Neural cell (in vitro differentiated cells): Measurements from ENCODE around the gene TOM1L1. TPM values are rescaled to one million over a fixed set of nuclear protein-coding genes. Genes with fewer than 3 reads are reported as not detected.

ENCODE experiments used
- H2AFZ ChIP-seq: fragments of 200-600, 300-800 bp; sonication (generic), shearing (Covaris generic); 2 replicates; pipeline ENCODE4 v1.6.0; 2014; ENCODE audit warnings: low read depth, mild to moderate bottlenecking, antibody characterized with exemption, low read length, moderate library complexity
- H3F3A ChIP-seq: fragments of 200-600 bp; shearing (Covaris generic); 2 replicates; pipeline ENCODE4 v1.6.1; 2016; ENCODE audit warnings: mild to moderate bottlenecking, moderate library complexity, mixed read lengths, antibody characterized with exemption, low read length; ENCODE audit not compliant: insufficient read depth, poor library complexity, severe bottlenecking
- H3K27ac ChIP-seq: fragments of 200-600, 300-800 bp; sonication (generic), shearing (Covaris generic); 2 replicates; pipeline ENCODE4 v1.5.1; 2014; ENCODE audit warnings: mild to moderate bottlenecking, low read length, moderate library complexity
- H3K27me3 ChIP-seq: fragments of 300-800, 200-600 bp; sonication (generic), shearing (Covaris generic); 2 replicates; pipeline ENCODE4 v1.6.0; 2014; ENCODE audit warnings: mild to moderate bottlenecking, low read depth, low read length, moderate library complexity; ENCODE audit not compliant: insufficient read depth
- H3K36me3 ChIP-seq: fragments of 300-800, 200-600 bp; sonication (generic), shearing (Covaris generic); 2 replicates; pipeline ENCODE4 v1.5.1; 2014; ENCODE audit warnings: mild to moderate bottlenecking, antibody characterized with exemption, low read length, moderate library complexity; ENCODE audit not compliant: insufficient read depth
- H3K4me2 ChIP-seq: fragments of 300-800, 200-600 bp; sonication (generic), shearing (Covaris generic); 2 replicates; pipeline ENCODE4 v1.6.0; 2014; ENCODE audit warnings: mild to moderate bottlenecking, low read length
- H3K4me3 ChIP-seq: fragments of 300-800, 200-600 bp; sonication (generic), shearing (Covaris generic); 2 replicates; pipeline ENCODE4 v1.5.1; 2014; ENCODE audit warnings: mild to moderate bottlenecking, low read length, moderate library complexity
- H3K79me2 ChIP-seq: fragments of 200-600 bp; shearing (Covaris generic); replicated peaks from 2 replicates; pipeline ENCODE4 v1.6.0; 2014; ENCODE audit warnings: mild to moderate bottlenecking, low read length, moderate library complexity; ENCODE audit not compliant: insufficient read depth
- H3K9ac ChIP-seq: fragments of 300-800, 200-600 bp; sonication (generic), shearing (Covaris generic); 2 replicates; pipeline ENCODE4 v1.6.1; 2016; ENCODE audit warnings: mild to moderate bottlenecking, low read length, mixed read lengths
- H3K9me2 ChIP-seq: fragments of 200-600 bp; shearing (Covaris generic); 2 replicates; pipeline ENCODE4 v1.6.1; 2016; ENCODE audit warnings: mild to moderate bottlenecking, low read length, mixed read lengths; ENCODE audit not compliant: insufficient read depth
- H3K9me3 ChIP-seq: fragments of 200-600, 300-800 bp; sonication (generic), shearing (Covaris generic); 2 replicates; pipeline ENCODE4 v1.6.1; 2016; ENCODE audit warnings: mild to moderate bottlenecking, mixed run types, low read length, moderate library complexity, mixed read lengths
- H4K20me1 ChIP-seq: fragments of 200-600 bp; shearing (Covaris generic); 2 replicates; pipeline ENCODE4 v1.6.1; 2016; ENCODE audit warnings: mild to moderate bottlenecking, mixed run types; ENCODE audit not compliant: insufficient read depth
- CTCF ChIP-seq: fragments of 450-650 bp; IDR thresholded peaks from 2 replicates; pipeline ENCODE4 v1.5.1; 2014; ENCODE audit warnings: antibody characterized with exemption, mild to moderate bottlenecking, moderate library complexity; ENCODE audit not compliant: poor library complexity, severe bottlenecking
- EP300 ChIP-seq: fragments of 450-650 bp; conservative IDR thresholded peaks from 2 replicates; pipeline ENCODE4 v1.6.1; 2014; ENCODE audit warnings: antibody characterized with exemption, mild to moderate bottlenecking, moderate library complexity; ENCODE audit not compliant: poor library complexity, severe bottlenecking
- EZH2 ChIP-seq: fragments of 200-600, 300-800 bp; shearing (Covaris generic), sonication (generic); IDR thresholded peaks from 2 replicates; pipeline ENCODE4 v1.6.1; 2014; ENCODE audit warnings: antibody characterized with exemption, low read length, borderline replicate concordance, mild to moderate bottlenecking; ENCODE audit not compliant: insufficient read depth, poor library complexity, severe bottlenecking
- MXI1 ChIP-seq: fragments of 450-650 bp; conservative IDR thresholded peaks from 2 replicates; pipeline ENCODE4 v1.6.1; 2014; ENCODE audit warnings: antibody characterized with exemption, mild to moderate bottlenecking; ENCODE audit not compliant: poor library complexity, severe bottlenecking
- POLR2AphosphoS5 ChIP-seq: IDR thresholded peaks from 2 replicates; pipeline ENCODE4 v1.6.1; 2012
- RAD21 ChIP-seq: fragments of 450-650 bp; conservative IDR thresholded peaks from 2 replicates; pipeline ENCODE4 v1.6.1; 2014; ENCODE audit warnings: antibody characterized with exemption, mild to moderate bottlenecking, moderate library complexity
- SMC3 ChIP-seq: fragments of 450-650 bp; conservative IDR thresholded peaks from 2 replicates; pipeline ENCODE4 v1.6.1; 2014; ENCODE audit warnings: antibody characterized with exemption, mild to moderate bottlenecking, moderate library complexity; ENCODE audit not compliant: poor library complexity
- TAF1 ChIP-seq: IDR thresholded peaks from 2 replicates; pipeline ENCODE4 v1.6.1; 2012; ENCODE audit warnings: low read depth
- polyA plus RNA-seq: library from polyadenylated mRNA; depleted of rRNA; stranded (reverse); fragments of >200 nt; gene quantifications from 2 replicates; pipeline ENCODE4 v1.2.3, GENCODE V29; 2014
- TF ChIP-seq, protein P1 (sequence below): IDR thresholded peaks from 2 replicates; pipeline ENCODE4 v1.6.1; 2012; ENCODE audit warnings: borderline replicate concordance

The TOM1L1 gene
- polyA plus RNA-seq, 1 donor from 2014 or later = 13.6 TPM

GRCh38 chr17:54881255-54881972 lies 19.2 kb upstream of the TOM1L1 start:
- Histone ChIP-seq H3F3A (no peaks in the 10 kb centered on the region), H3K9ac (no peak overlapping the region)

GRCh38 chr17:54882371-54882770 lies 18.3 kb upstream of the TOM1L1 start:
- H4K20me1 ChIP-seq = no peaks in the 10 kb centered on the region
- no peaks in the 10 kb centered on the region for H3F3A ChIP-seq
- H3K36me3 ChIP-seq = no peaks in the 10 kb centered on the region
- no peak overlapping the region for H2AFZ ChIP-seq
- H3K9me2 ChIP-seq = no peaks in the 10 kb centered on the region
- H3K4me3 ChIP-seq = no peak overlapping the region
- no peak overlapping the region for H3K9ac ChIP-seq
- H3K79me2 ChIP-seq = no peaks in the 10 kb centered on the region
- no peaks in the 10 kb centered on the region for H3K27me3 ChIP-seq
- no peak overlapping the region for H3K27ac ChIP-seq
- no peaks in the 10 kb centered on the region for H3K9me3 ChIP-seq
- H3K4me2 ChIP-seq = no peak overlapping the region
- no peak for TF ChIP-seq TAF1
- TF ChIP-seq, protein P1, sequence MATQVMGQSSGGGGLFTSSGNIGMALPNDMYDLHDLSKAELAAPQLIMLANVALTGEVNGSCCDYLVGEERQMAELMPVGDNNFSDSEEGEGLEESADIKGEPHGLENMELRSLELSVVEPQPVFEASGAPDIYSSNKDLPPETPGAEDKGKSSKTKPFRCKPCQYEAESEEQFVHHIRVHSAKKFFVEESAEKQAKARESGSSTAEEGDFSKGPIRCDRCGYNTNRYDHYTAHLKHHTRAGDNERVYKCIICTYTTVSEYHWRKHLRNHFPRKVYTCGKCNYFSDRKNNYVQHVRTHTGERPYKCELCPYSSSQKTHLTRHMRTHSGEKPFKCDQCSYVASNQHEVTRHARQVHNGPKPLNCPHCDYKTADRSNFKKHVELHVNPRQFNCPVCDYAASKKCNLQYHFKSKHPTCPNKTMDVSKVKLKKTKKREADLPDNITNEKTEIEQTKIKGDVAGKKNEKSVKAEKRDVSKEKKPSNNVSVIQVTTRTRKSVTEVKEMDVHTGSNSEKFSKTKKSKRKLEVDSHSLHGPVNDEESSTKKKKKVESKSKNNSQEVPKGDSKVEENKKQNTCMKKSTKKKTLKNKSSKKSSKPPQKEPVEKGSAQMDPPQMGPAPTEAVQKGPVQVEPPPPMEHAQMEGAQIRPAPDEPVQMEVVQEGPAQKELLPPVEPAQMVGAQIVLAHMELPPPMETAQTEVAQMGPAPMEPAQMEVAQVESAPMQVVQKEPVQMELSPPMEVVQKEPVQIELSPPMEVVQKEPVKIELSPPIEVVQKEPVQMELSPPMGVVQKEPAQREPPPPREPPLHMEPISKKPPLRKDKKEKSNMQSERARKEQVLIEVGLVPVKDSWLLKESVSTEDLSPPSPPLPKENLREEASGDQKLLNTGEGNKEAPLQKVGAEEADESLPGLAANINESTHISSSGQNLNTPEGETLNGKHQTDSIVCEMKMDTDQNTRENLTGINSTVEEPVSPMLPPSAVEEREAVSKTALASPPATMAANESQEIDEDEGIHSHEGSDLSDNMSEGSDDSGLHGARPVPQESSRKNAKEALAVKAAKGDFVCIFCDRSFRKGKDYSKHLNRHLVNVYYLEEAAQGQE = no peak
- no peak for TF ChIP-seq MXI1
- no peak for TF ChIP-seq SMC3
- TF ChIP-seq POLR2AphosphoS5 = no peak
- no peak for TF ChIP-seq EP300
- no peak for TF ChIP-seq RAD21
- no peak for TF ChIP-seq EZH2

More at GRCh38 chr17:54881255-54881972, 19.2 kb upstream of the TOM1L1 start:
- H3K79me2 ChIP-seq = no peaks in the 10 kb centered on the region
- H3K36me3 ChIP-seq = no peaks in the 10 kb centered on the region
- H2AFZ ChIP-seq = no peak overlapping the region
- no peaks in the 10 kb centered on the region for H4K20me1 ChIP-seq
- H3K9me3 ChIP-seq = no peaks in the 10 kb centered on the region
- H3K9me2 ChIP-seq = no peaks in the 10 kb centered on the region
- no peaks in the 10 kb centered on the region for H3K27me3 ChIP-seq
- H3K27ac ChIP-seq = no peak overlapping the region
- H3K4me3 ChIP-seq = no peak overlapping the region
- no peak for TF ChIP-seq TAF1
- TF ChIP-seq SMC3 = no peak
- TF ChIP-seq CTCF = no peak
- TF ChIP-seq MXI1 = no peak
- TF ChIP-seq, protein P1 = no peak
- TF ChIP-seq EZH2 = no peak
- TF ChIP-seq EP300 = no peak
- TF ChIP-seq RAD21 = no peak
- no peak for TF ChIP-seq POLR2AphosphoS5
- no peak overlapping the region for H3K4me2 ChIP-seq
